K562 (cell line): ENCODE results near the gene RAB3GAP2. TPM values are rescaled to one million over a fixed set of nuclear protein-coding genes. Genes with fewer than 3 reads are reported as not detected.

Experiments used
- BHLHE40 ChIP-seq: IDR thresholded peaks from 2 replicates; pipeline ENCODE4 v1.6.1; 2011; ENCODE audit warnings: low read length, improper control_type of control experiment
- GATAD2B ChIP-seq: fragments of 450-650 bp; IDR thresholded peaks from 2 replicates; pipeline ENCODE4 v1.6.1; 2017; ENCODE audit warnings: mild to moderate bottlenecking, borderline replicate concordance
- GTF2F1 ChIP-seq: IDR thresholded peaks from 2 replicates; pipeline ENCODE4 v1.6.1; 2011; ENCODE audit warnings: low read depth, low read length, improper control_type of control experiment
- HNRNPLL ChIP-seq: fragments of 200-400 bp; formaldehyde crosslinking; IDR thresholded peaks from 2 replicates; pipeline ENCODE4 v1.6.1; 2017; ENCODE audit warnings: low read length, low read depth, mild to moderate bottlenecking; ENCODE audit not compliant: poor library complexity, severe bottlenecking
- JUNB ChIP-seq: fragments of 450-650 bp; formaldehyde crosslinking; conservative IDR thresholded peaks from 2 replicates; pipeline ENCODE4 v1.4.0; 2020; ENCODE audit warnings: mild to moderate bottlenecking
- KDM2B ChIP-seq: fragments of 250-450 bp; sonication (Bioruptor Pico); IDR thresholded peaks from 2 replicates; pipeline ENCODE4 v1.8.0; 2021; ENCODE audit warnings: mild to moderate bottlenecking, moderate library complexity
- MITF ChIP-seq: IDR thresholded peaks from 2 replicates; pipeline ENCODE4 v1.6.1; 2014; ENCODE audit warnings: antibody characterized with exemption
- MTF1 ChIP-seq: fragments of 250-450 bp; sonication (Bioruptor Pico); IDR thresholded peaks from 2 replicates; pipeline ENCODE4 v1.9.0; 2021; ENCODE audit warnings: moderate library complexity, mild to moderate bottlenecking, inconsistent platforms, borderline replicate concordance
- MYC ChIP-seq, 2 experiments: fragments of 250-450 bp in 1 of 2; sonication (Bioruptor Pico) in 1 of 2; IDR thresholded peaks; 2 replicates each; pipeline versions ENCODE4 v1.5.1 to v1.6.1; 2012 to 2021; ENCODE audit warnings: low read depth in 2 of 2, borderline replicate concordance in 1 of 2, improper control_type of control experiment in 1 of 2, low read length in 1 of 2, mild to moderate bottlenecking in 1 of 2, moderate library complexity in 1 of 2
- NBN ChIP-seq: fragments of 450-650 bp; IDR thresholded peaks from 2 replicates; pipeline ENCODE4 v1.6.1; 2016; ENCODE audit warnings: low read depth, mild to moderate bottlenecking
- PHF21A ChIP-seq: fragments of 450-650 bp; IDR thresholded peaks from 2 replicates; pipeline ENCODE4 v1.6.1; 2017; ENCODE audit warnings: low read depth, borderline replicate concordance
- POLR3A ChIP-seq: IDR thresholded peaks from 2 replicates; pipeline ENCODE4 v1.6.1; 2011; ENCODE audit warnings: borderline replicate concordance, mild to moderate bottlenecking, moderate library complexity; ENCODE audit not compliant: insufficient read length, insufficient read depth; ENCODE audit errors: extremely low read depth
- SMAD3 ChIP-seq: fragments of 450-650 bp; formaldehyde crosslinking; conservative IDR thresholded peaks from 2 replicates; pipeline ENCODE4 v1.4.0; 2020; ENCODE audit warnings: mild to moderate bottlenecking
- SPI1 ChIP-seq: IDR thresholded peaks from 2 replicates; pipeline ENCODE4 v1.6.1; 2011; ENCODE audit warnings: low read depth, low read length, control low read depth, borderline replicate concordance
- SREBF1 ChIP-seq: fragments of 150-350 bp; IDR thresholded peaks from 2 replicates; pipeline ENCODE4 v1.6.1; 2014; ENCODE audit warnings: antibody characterized with exemption, low read depth, low read length, borderline replicate concordance
- XRCC3 ChIP-seq: fragments of 450-650 bp; IDR thresholded peaks from 2 replicates; pipeline ENCODE4 v1.6.1; 2017; ENCODE audit warnings: mild to moderate bottlenecking, moderate library complexity
- ZC3H4 ChIP-seq: sonication (generic); formaldehyde crosslinking; IDR thresholded peaks from 2 replicates; pipeline ENCODE4 v1.9.0; 2021; ENCODE audit warnings: missing genetic modification reagents, borderline replicate concordance
- ZFP30 ChIP-seq: fragments of 250-450 bp; sonication (Bioruptor Pico); IDR thresholded peaks from 2 replicates; pipeline ENCODE4 v1.8.0; 2022; ENCODE audit warnings: moderate library complexity, mild to moderate bottlenecking, inconsistent platforms, borderline replicate concordance
- ZKSCAN8 ChIP-seq: fragments of 200-800 bp; sonication (Bioruptor generic); IDR thresholded peaks from 2 replicates; pipeline ENCODE4 v1.6.1; 2016; ENCODE audit warnings: missing genetic modification characterization, missing compliant biosample characterization
- ZNF12 ChIP-seq: sonication (generic); formaldehyde crosslinking; IDR thresholded peaks from 2 replicates; pipeline ENCODE4 v1.4.0; 2020; ENCODE audit warnings: mild to moderate bottlenecking, missing genetic modification reagents
- ZNF217 ChIP-seq: sonication (generic); formaldehyde crosslinking; IDR thresholded peaks from 2 replicates; pipeline ENCODE4 v1.8.0; 2022; ENCODE audit warnings: mild to moderate bottlenecking, missing genetic modification reagents
- ZNF282 ChIP-seq: sonication (generic); formaldehyde crosslinking; IDR thresholded peaks from 2 replicates; pipeline ENCODE4 v1.8.1; 2023; ENCODE audit warnings: missing genetic modification reagents
- ZNF384 ChIP-seq: IDR thresholded peaks from 2 replicates; pipeline ENCODE4 v1.6.1; 2012; ENCODE audit warnings: low read depth, low read length, improper control_type of control experiment
- ZNF507 ChIP-seq: conservative IDR thresholded peaks from 2 replicates; pipeline ENCODE4 v1.6.1; 2017; ENCODE audit warnings: missing genetic modification characterization, missing compliant biosample characterization
- polyA plus RNA-seq, 8 experiments: library from polyadenylated mRNA; depleted of rRNA in 4 of 8; stranded (reverse) in 5 of 8; unstranded in 3 of 8; fragments of >200 nt; fragmentation: Nextera tagmentation in 2 of 8; fragmentation: Illumina TruSeq in 1 of 8; extraction: Ambion mirVana in 2 of 8; extraction: Trizol in 1 of 8; gene quantifications; 2 replicates each; pipeline versions ENCODE4 v1.2.1 to v1.2.3, GENCODE V29; 2011 to 2014; ENCODE audit warnings: inconsistent platforms in 1 of 8, missing spikeins in 1 of 8
- total RNA-seq, 7 experiments: library from RNA; depleted of rRNA in 6 of 7; stranded (reverse); fragments of >200 nt in 6 of 7; fragmentation: Illumina TruSeq in 2 of 7; extraction: Trizol in 2 of 7; gene quantifications; 2 replicates each; pipeline versions ENCODE4 v1.2.1 to v1.2.3, GENCODE V29; 2011 to 2021; ENCODE audit warnings: low replicate concordance in 1 of 7
- TF ChIP-seq, protein P1 (sequence below), 2 experiments: IDR thresholded peaks; 2 replicates each; pipeline ENCODE4 v1.6.1; 2012; ENCODE audit warnings: improper control_type of control experiment in 2 of 2, low read depth in 2 of 2, low read length in 2 of 2, borderline replicate concordance in 1 of 2

Gene RAB3GAP2
- total and polyA plus RNA-seq, 9 of the 15 experiments (the other 6 are each of a cell fraction or from before 2014, with no cell fraction given), result 14.1 to 69.1 (median 32.2) TPM

DNA sequence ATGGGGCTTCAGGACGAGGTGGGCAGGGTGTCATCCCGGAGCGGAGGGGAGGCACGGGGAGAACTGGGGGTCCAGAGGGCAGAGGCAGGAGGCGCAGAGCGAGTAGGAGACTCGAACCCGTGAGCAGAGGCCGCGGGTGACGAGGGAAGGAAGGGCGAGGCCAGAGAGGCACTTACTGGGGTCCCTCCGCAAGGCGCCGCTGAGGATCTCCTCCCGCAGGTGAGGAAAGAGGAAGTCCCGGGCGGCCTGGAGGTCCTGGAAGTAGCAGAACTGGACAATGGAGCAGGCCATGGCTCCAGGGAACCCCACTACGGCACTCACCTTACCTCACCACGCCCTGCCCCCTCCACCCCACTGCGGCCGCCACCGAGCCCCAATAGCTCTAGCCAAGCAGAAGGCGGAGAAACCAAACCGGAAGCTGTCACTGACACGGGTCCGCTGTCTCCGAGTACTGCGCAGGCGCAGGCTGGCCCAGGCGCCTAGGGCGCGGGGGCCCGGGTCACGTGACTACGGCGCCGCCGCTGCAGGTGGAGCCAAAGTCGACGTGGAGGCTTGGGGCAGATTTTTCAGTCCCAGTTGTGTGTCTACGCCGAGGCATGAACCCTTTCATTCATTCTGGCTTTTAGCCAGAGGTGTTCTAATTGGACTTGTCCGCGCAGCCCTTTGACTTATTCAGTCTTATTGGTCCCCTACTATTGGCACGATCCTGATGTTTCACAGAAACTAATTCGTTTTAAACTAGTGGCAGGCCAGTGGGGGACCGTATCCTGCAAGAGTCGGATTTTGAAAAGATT lies at the start of gene RAB3GAP2 (continued):
- TF ChIP-seq PHF21A (peak; percentile 83; the same call in 1 of the 2 replicates), ZNF282 (CRISPR knock-in tag) (no peak), ZC3H4 (no peak), ZKSCAN8 (peak; percentile 84; the same call in 1 of the 2 replicates), HNRNPLL (peak; percentile 76), ZNF12 (CRISPR knock-in tag) (peak; percentile 31; the same call in 1 of the 2 replicates), ZFP30 (CRISPR knock-in tag) (no peak), SMAD3 (no peak), XRCC3 (no peak), JUNB (CRISPR knock-in tag) (no peak), MITF (peak; percentile 93), SPI1 (peak; percentile 97), NBN (peak; percentile 56; the same call in 1 of the 2 replicates), MTF1 (CRISPR knock-in tag) (no peak), BHLHE40 (peak; percentile 98), ZNF217 (CRISPR knock-in tag) (no peak), ZNF507 (no peak), ZNF384 (no peak), SREBF1 (no peak; the same call in 1 of the 2 replicates), MYC (IDR thresholded peaks at IDR 0.05; ENCODE audit: low read depth, low read length) (peak; percentile 60; the same call in 1 of the 2 replicates), MYC (CRISPR knock-in tag; IDR thresholded peaks at IDR 0.05; ENCODE audit: borderline replicate concordance, low read depth) (peak; percentile 74; the same call in 1 of the 2 replicates), GTF2F1 (no peak), KDM2B (CRISPR knock-in tag) (no peak), POLR3A (no peak), GATAD2B (no peak)
- TF ChIP-seq, protein P1, sequence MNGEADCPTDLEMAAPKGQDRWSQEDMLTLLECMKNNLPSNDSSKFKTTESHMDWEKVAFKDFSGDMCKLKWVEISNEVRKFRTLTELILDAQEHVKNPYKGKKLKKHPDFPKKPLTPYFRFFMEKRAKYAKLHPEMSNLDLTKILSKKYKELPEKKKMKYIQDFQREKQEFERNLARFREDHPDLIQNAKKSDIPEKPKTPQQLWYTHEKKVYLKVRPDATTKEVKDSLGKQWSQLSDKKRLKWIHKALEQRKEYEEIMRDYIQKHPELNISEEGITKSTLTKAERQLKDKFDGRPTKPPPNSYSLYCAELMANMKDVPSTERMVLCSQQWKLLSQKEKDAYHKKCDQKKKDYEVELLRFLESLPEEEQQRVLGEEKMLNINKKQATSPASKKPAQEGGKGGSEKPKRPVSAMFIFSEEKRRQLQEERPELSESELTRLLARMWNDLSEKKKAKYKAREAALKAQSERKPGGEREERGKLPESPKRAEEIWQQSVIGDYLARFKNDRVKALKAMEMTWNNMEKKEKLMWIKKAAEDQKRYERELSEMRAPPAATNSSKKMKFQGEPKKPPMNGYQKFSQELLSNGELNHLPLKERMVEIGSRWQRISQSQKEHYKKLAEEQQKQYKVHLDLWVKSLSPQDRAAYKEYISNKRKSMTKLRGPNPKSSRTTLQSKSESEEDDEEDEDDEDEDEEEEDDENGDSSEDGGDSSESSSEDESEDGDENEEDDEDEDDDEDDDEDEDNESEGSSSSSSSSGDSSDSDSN (IDR thresholded peaks at IDR 0.05; ENCODE audit: borderline replicate concordance in 1 of 2, low read depth in 2 of 2, low read length in 2 of 2), result 0 out of 4 replicates have a peak, but pooled peaks of 1 of the 2 experiments have one; percentile 16
